K562 (cell line): Measurements from ENCODE around the gene RPL38. TPM values are rescaled to one million over a fixed set of nuclear protein-coding genes. Genes with fewer than 3 reads are reported as not detected.

Source experiments
- ARID3B ChIP-seq: fragments of 250-450 bp; sonication (Bioruptor Pico); IDR thresholded peaks from 2 replicates; pipeline ENCODE4 v1.4.0; 2020; ENCODE audit warnings: borderline replicate concordance
- ASH1L ChIP-seq: fragments of 450-650 bp; IDR thresholded peaks from 2 replicates; pipeline ENCODE4 v1.6.1; 2018; ENCODE audit warnings: borderline replicate concordance, mild to moderate bottlenecking, low read depth; ENCODE audit not compliant: partially characterized antibody
- CGGBP1 ChIP-seq: fragments of 250-450 bp; sonication (Bioruptor Pico); IDR thresholded peaks from 2 replicates; pipeline ENCODE4 v1.9.0; 2021; ENCODE audit warnings: mild to moderate bottlenecking
- CREBBP ChIP-seq: IDR thresholded peaks from one replicate; pipeline ENCODE4 v1.6.1; 2012; ENCODE audit warnings: low read depth, mild to moderate bottlenecking, control low read depth, inconsistent platforms, low read length
- GMEB1 ChIP-seq: fragments of 250-450 bp; sonication (Bioruptor Pico); IDR thresholded peaks from 2 replicates; pipeline ENCODE4 v1.4.0; 2020; ENCODE audit warnings: mild to moderate bottlenecking
- HOXB6 ChIP-seq: fragments of 250-450 bp; sonication (Bioruptor Pico); IDR thresholded peaks from 2 replicates; pipeline ENCODE4 v1.5.1; 2022; ENCODE audit warnings: mild to moderate bottlenecking, borderline replicate concordance
- MCM3 ChIP-seq: fragments of 450-650 bp; IDR thresholded peaks from 2 replicates; pipeline ENCODE4 v1.6.1; 2016
- NFIX ChIP-seq: fragments of 250-450 bp; sonication (Bioruptor Pico); IDR thresholded peaks from 2 replicates; pipeline ENCODE4 v1.4.0; 2020; ENCODE audit warnings: low read depth, mild to moderate bottlenecking, moderate library complexity
- PML ChIP-seq: IDR thresholded peaks from 2 replicates; pipeline ENCODE4 v1.6.1; 2012; ENCODE audit warnings: low read length, inconsistent platforms
- POLR2B ChIP-seq: fragments of 450-650 bp; IDR thresholded peaks from 2 replicates; pipeline ENCODE4 v1.6.1; 2018; ENCODE audit warnings: low read depth; ENCODE audit not compliant: partially characterized antibody
- PREB ChIP-seq: sonication (generic); formaldehyde crosslinking; IDR thresholded peaks from 2 replicates; pipeline ENCODE4 v1.8.1; 2023; ENCODE audit warnings: mild to moderate bottlenecking, missing genetic modification reagents
- TEAD2 ChIP-seq: fragments of 450-650 bp; IDR thresholded peaks from 2 replicates; pipeline ENCODE4 v1.6.1; 2016; ENCODE audit warnings: missing genetic modification characterization, control low read depth, missing compliant biosample characterization
- XRCC5 ChIP-seq: fragments of 200-400 bp; formaldehyde crosslinking; IDR thresholded peaks from 2 replicates; pipeline ENCODE4 v1.6.1; 2017; ENCODE audit warnings: low read depth, mild to moderate bottlenecking, low read length
- ZBTB11 ChIP-seq, 3 experiments: fragments of 200-800 bp in 1 of 3; fragments of 250-450 bp in 1 of 3; fragments of 450-650 bp in 1 of 3; sonication (Bioruptor Pico) in 1 of 3; sonication (Bioruptor generic) in 1 of 3; formaldehyde crosslinking in 1 of 3; IDR thresholded peaks; 2 replicates each; pipeline versions ENCODE4 v1.6.1 to v1.8.0; 2016 to 2022; ENCODE audit warnings: mild to moderate bottlenecking in 2 of 3, missing genetic modification characterization in 2 of 3, missing compliant biosample characterization in 1 of 3, moderate library complexity in 1 of 3
- ZNF134 ChIP-seq: fragments of 250-450 bp; sonication (Bioruptor Pico); conservative IDR thresholded peaks from 2 replicates; pipeline ENCODE4 v1.4.0; 2020
- ZNF165 ChIP-seq: fragments of 250-450 bp; sonication (Bioruptor Pico); IDR thresholded peaks from 2 replicates; pipeline ENCODE4 v1.4.0; 2020; ENCODE audit warnings: borderline replicate concordance
- polyA plus RNA-seq, 8 experiments: library from polyadenylated mRNA; depleted of rRNA in 4 of 8; stranded (reverse) in 5 of 8; unstranded in 3 of 8; fragments of >200 nt; fragmentation: Nextera tagmentation in 2 of 8; fragmentation: Illumina TruSeq in 1 of 8; extraction: Ambion mirVana in 2 of 8; extraction: Trizol in 1 of 8; gene quantifications; 2 replicates each; pipeline versions ENCODE4 v1.2.1 to v1.2.3, GENCODE V29; 2011 to 2014; ENCODE audit warnings: inconsistent platforms in 1 of 8, missing spikeins in 1 of 8
- total RNA-seq, 7 experiments: library from RNA; depleted of rRNA in 6 of 7; stranded (reverse); fragments of >200 nt in 6 of 7; fragmentation: Illumina TruSeq in 2 of 7; extraction: Trizol in 2 of 7; gene quantifications; 2 replicates each; pipeline versions ENCODE4 v1.2.1 to v1.2.3, GENCODE V29; 2011 to 2021; ENCODE audit warnings: low replicate concordance in 1 of 7
- TF ChIP-seq, protein P1 (sequence below): sonication (generic); formaldehyde crosslinking; IDR thresholded peaks from 2 replicates; pipeline ENCODE4 v1.8.1; 2023; ENCODE audit warnings: mild to moderate bottlenecking, missing genetic modification reagents, moderate library complexity

RPL38 gene
- total and polyA plus RNA-seq, 9 of the 15 experiments (the other 6 are each of a cell fraction or from before 2014, with no cell fraction given) = 1,224 to 3,864 (median 1,939) TPM

DNA sequence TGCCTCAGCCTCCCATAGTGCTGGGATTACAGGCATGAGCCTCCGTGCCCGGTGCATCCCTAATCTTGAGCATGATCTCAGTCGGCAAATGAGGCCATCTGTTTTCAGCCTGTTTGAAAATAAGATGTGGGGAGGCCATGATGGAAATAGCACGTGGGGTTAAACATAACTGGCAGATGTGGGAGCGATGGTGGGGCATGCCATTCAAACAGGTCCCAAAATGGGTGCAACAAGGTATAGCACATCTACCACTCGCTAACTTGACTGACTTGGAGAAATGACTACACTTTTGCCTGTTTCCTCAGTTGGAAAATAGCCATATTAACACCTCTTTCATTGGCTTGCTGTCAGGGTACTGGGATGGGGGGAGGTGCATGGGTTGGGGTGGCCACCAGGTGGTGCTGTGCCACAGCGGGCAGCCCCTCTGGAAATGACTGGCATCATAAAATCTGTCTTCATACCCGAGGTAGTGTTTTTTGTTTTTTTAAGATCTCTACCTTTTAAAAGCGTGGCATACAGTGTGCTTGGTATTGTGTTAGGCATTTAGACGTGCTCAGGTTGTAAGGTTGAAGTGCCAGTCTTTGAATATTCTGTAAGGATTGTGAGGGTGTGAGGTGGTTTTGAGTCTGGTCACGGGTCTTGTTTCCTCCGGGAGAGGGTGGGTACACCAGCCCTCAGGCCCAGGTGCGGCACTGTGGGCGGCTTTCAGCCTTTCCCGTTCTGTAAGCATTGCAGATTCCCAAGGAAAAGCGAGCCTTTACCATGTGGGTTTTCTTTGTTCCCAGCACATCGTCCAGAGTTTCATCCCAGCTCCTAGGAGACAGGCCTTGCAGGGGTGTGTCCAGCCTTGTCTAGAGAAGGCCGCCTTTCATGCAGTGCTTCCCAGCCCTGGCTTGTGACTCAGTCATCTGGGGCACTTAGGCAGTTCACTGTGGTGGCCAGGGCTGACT, 7.0 kb downstream of the RPL38 start (continued):
- no peak for TF ChIP-seq PREB (CRISPR knock-in tag)
- TF ChIP-seq, protein P1, sequence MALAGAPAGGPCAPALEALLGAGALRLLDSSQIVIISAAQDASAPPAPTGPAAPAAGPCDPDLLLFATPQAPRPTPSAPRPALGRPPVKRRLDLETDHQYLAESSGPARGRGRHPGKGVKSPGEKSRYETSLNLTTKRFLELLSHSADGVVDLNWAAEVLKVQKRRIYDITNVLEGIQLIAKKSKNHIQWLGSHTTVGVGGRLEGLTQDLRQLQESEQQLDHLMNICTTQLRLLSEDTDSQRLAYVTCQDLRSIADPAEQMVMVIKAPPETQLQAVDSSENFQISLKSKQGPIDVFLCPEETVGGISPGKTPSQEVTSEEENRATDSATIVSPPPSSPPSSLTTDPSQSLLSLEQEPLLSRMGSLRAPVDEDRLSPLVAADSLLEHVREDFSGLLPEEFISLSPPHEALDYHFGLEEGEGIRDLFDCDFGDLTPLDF (CRISPR knock-in tag) = no peak
- no peak for TF ChIP-seq CREBBP
- 0 out of 2 replicates have a peak, but pooled peaks have one; percentile 3 for TF ChIP-seq ZNF134 (CRISPR knock-in tag)
- TF ChIP-seq ZBTB11 (CRISPR knock-in tag; IDR thresholded peaks at IDR 0.05) = no peak
- no peak for TF ChIP-seq CGGBP1 (CRISPR knock-in tag)
- TF ChIP-seq ASH1L = no peak
- no peak for TF ChIP-seq ZNF165 (CRISPR knock-in tag)
- TF ChIP-seq NFIX (CRISPR knock-in tag) = no peak
- TF ChIP-seq POLR2B = peak; percentile 90
- no peak for TF ChIP-seq MCM3
- no peak for TF ChIP-seq HOXB6
- no peak for TF ChIP-seq ARID3B (CRISPR knock-in tag)
- peak; percentile 42 for TF ChIP-seq PML
- TF ChIP-seq GMEB1 = no peak
- peak; percentile 76; the same call in 1 of the 2 replicates for TF ChIP-seq XRCC5
- TF ChIP-seq TEAD2 = no peak
